H9 (cell line): ENCODE measurements around the gene ERC2. TPM values are rescaled to one million over a fixed set of nuclear protein-coding genes. Genes with fewer than 3 reads are reported as not detected.

ENCODE experiments used
- DNase-seq: peaks from one replicate; pipeline ENCODE4 v3.0.0-alpha.2; 2017
- H2AFZ ChIP-seq: one replicate; pipeline ENCODE4 v1.6.1; 2013; ENCODE audit warnings: mild to moderate bottlenecking, low read length, control low read depth, moderate library complexity
- H2AK5ac ChIP-seq: 2 replicates; pipeline ENCODE4 v1.6.1; 2013; ENCODE audit warnings: low read length, control low read depth, mixed read lengths; ENCODE audit not compliant: insufficient read length
- H2BK120ac ChIP-seq: one replicate; pipeline ENCODE4 v1.6.1; 2013; ENCODE audit warnings: low read depth, mild to moderate bottlenecking, low read length, control low read depth, inconsistent platforms; ENCODE audit not compliant: poor library complexity, severe bottlenecking
- H2BK12ac ChIP-seq: 2 replicates; pipeline ENCODE4 v1.6.1; 2013; ENCODE audit warnings: low read length, control low read depth, mixed read lengths, low read depth; ENCODE audit not compliant: insufficient read length
- H2BK15ac ChIP-seq: 2 replicates; pipeline ENCODE4 v1.6.1; 2013; ENCODE audit warnings: low read depth, low read length, control low read depth
- H2BK20ac ChIP-seq: one replicate; pipeline ENCODE4 v1.6.1; 2013; ENCODE audit warnings: low read depth, mild to moderate bottlenecking, low read length, control low read depth, inconsistent platforms; ENCODE audit not compliant: poor library complexity, severe bottlenecking
- H2BK5ac ChIP-seq: 2 replicates; pipeline ENCODE4 v1.6.1; 2013; ENCODE audit warnings: low read length, control low read depth, mixed read lengths; ENCODE audit not compliant: insufficient read length
- H3K14ac ChIP-seq: 2 replicates; pipeline ENCODE4 v1.6.1; 2013; ENCODE audit warnings: low read length, control low read depth; ENCODE audit not compliant: insufficient read depth
- H3K18ac ChIP-seq: 2 replicates; pipeline ENCODE4 v1.6.1; 2013; ENCODE audit warnings: low read depth, mild to moderate bottlenecking, mixed read lengths, low read length, control low read depth; ENCODE audit not compliant: insufficient read length
- H3K23ac ChIP-seq: 2 replicates; pipeline ENCODE4 v1.6.1; 2013; ENCODE audit warnings: low read length, control low read depth, mixed read lengths, low read depth; ENCODE audit not compliant: insufficient read length
- H3K23me2 ChIP-seq: 2 replicates; pipeline ENCODE4 v1.6.1; 2013; ENCODE audit warnings: low read depth, mild to moderate bottlenecking, mixed read lengths, low read length, control low read depth; ENCODE audit not compliant: insufficient read length, poor library complexity, severe bottlenecking
- H3K27ac ChIP-seq: 2 replicates; pipeline ENCODE4 v1.5.1; 2013; ENCODE audit warnings: low read length, control low read depth, mixed read lengths, low read depth; ENCODE audit not compliant: insufficient read length
- H3K27me3 ChIP-seq: 2 replicates; pipeline ENCODE4 v1.6.1; 2013; ENCODE audit warnings: low read length, control low read depth, inconsistent platforms; ENCODE audit not compliant: insufficient read depth
- H3K4ac ChIP-seq: 2 replicates; pipeline ENCODE4 v1.6.1; 2013; ENCODE audit warnings: low read depth, mild to moderate bottlenecking, control low read depth, inconsistent platforms, low read length, moderate library complexity
- H3K4me1 ChIP-seq: 2 replicates; pipeline ENCODE4 v1.6.1; 2013; ENCODE audit warnings: low read length, control low read depth, inconsistent platforms; ENCODE audit not compliant: insufficient read depth
- H3K4me2 ChIP-seq: 2 replicates; pipeline ENCODE4 v1.6.1; 2013; ENCODE audit warnings: low read length, control low read depth, mixed read lengths; ENCODE audit not compliant: insufficient read length, insufficient read depth
- H3K56ac ChIP-seq: 2 replicates; pipeline ENCODE4 v1.6.1; 2013; ENCODE audit warnings: low read depth, mild to moderate bottlenecking, mixed read lengths, low read length, control low read depth; ENCODE audit not compliant: insufficient read length
- H3K79me1 ChIP-seq: 2 replicates; pipeline ENCODE4 v1.6.1; 2013; ENCODE audit warnings: low read depth, mild to moderate bottlenecking, moderate library complexity, low read length, control low read depth, inconsistent platforms; ENCODE audit not compliant: insufficient read depth, poor library complexity, severe bottlenecking
- H3K79me2 ChIP-seq: 2 replicates; pipeline ENCODE4 v1.6.1; 2013; ENCODE audit warnings: low read length, control low read depth, inconsistent platforms; ENCODE audit not compliant: insufficient read depth
- H3K9ac ChIP-seq: 2 replicates; pipeline ENCODE4 v1.6.1; 2013; ENCODE audit warnings: low read length, control low read depth, mixed read lengths; ENCODE audit not compliant: insufficient read length; ENCODE audit errors: extremely low read depth
- H3K9me3 ChIP-seq: one replicate; pipeline ENCODE4 v1.6.1; 2013; ENCODE audit warnings: low read depth, low read length, inconsistent platforms; ENCODE audit not compliant: control insufficient read depth
- H3T11ph ChIP-seq: one replicate; pipeline ENCODE4 v1.6.1; 2013; ENCODE audit warnings: mild to moderate bottlenecking, low read length, control low read depth, inconsistent platforms
- H4K20me1 ChIP-seq: one replicate; pipeline ENCODE4 v1.6.1; 2013; ENCODE audit not compliant: control insufficient read depth, insufficient read length, insufficient read depth
- H4K5ac ChIP-seq: 2 replicates; pipeline ENCODE4 v1.6.1; 2013; ENCODE audit warnings: low read depth, mild to moderate bottlenecking, mixed read lengths, low read length, control low read depth; ENCODE audit not compliant: insufficient read length
- H4K8ac ChIP-seq: replicated peaks from 2 replicates; pipeline ENCODE4 v1.6.1; 2013; ENCODE audit warnings: low read length, control low read depth, mixed read lengths, low read depth; ENCODE audit not compliant: insufficient read length
- H4K91ac ChIP-seq: 2 replicates; pipeline ENCODE4 v1.6.1; 2013; ENCODE audit warnings: low read depth, mild to moderate bottlenecking, moderate library complexity, mixed read lengths, low read length, control low read depth; ENCODE audit not compliant: insufficient read length
- H3K27ac Mint-ChIP-seq, 3 experiments: 2 replicates in 2 of 3; 3 replicates in 1 of 3; pipeline ENCODE4 v1.8.0; 2020 to 2021; ENCODE audit warnings: mixed read lengths in 3 of 3, mild to moderate bottlenecking in 1 of 3, moderate library complexity in 1 of 3
- H3K27me3 Mint-ChIP-seq: 2 replicates; pipeline ENCODE4 v1.8.0; 2021; ENCODE audit warnings: low read depth, mild to moderate bottlenecking, moderate library complexity, mixed read lengths
- H3K36me3 Mint-ChIP-seq, 3 experiments: 2 replicates in 2 of 3; 3 replicates in 1 of 3; pipeline ENCODE4 v1.8.0; 2020 to 2021; ENCODE audit warnings: low read depth in 3 of 3, mixed read lengths in 3 of 3; ENCODE audit not compliant: insufficient read depth in 1 of 3
- H3K4me1 Mint-ChIP-seq, 2 experiments: 2 replicates each; pipeline ENCODE4 v1.8.0; 2020; ENCODE audit warnings: mixed read lengths in 2 of 2
- H3K4me3 Mint-ChIP-seq, 2 experiments: 2 replicates in 1 of 2; 3 replicates in 1 of 2; pipeline ENCODE4 v1.8.0; 2020 to 2021; ENCODE audit warnings: mild to moderate bottlenecking in 2 of 2, mixed read lengths in 2 of 2, moderate library complexity in 1 of 2
- H3K9me3 Mint-ChIP-seq, 2 experiments: 2 replicates in 1 of 2; 3 replicates in 1 of 2; pipeline ENCODE4 v1.8.0; 2020; ENCODE audit warnings: mild to moderate bottlenecking in 2 of 2, mixed read lengths in 2 of 2, moderate library complexity in 1 of 2
- CTCF ChIP-seq: fragments of 200-600 bp; sonication (generic); conservative IDR thresholded peaks from 3 replicates; pipeline ENCODE4 v1.8.0; 2021; ENCODE audit warnings: antibody characterized with exemption, mild to moderate bottlenecking
- WGBS: extraction: QIAGEN DNeasy Blood & Tissue Kit; methylation state at CpG from one replicate; pipeline ENCODE4 v1.1.7; 2013; ENCODE audit warnings: missing lambda C conversion rate, low lambda C conversion rate, mixed read lengths; ENCODE audit not compliant: insufficient read length; ENCODE audit errors: extremely low coverage; 5-methylcytosine and 5-hydroxymethylcytosine counted together
- total RNA-seq: library from RNA; stranded (reverse); gene quantifications from 2 replicates; pipeline ENCODE4 v1.2.1, GENCODE V29; 2021

Gene ERC2
- total RNA-seq, 1 experiment from 2014 or later: 15.4 TPM

- H3K27me3 Mint-ChIP-seq: no peaks in the 10 kb centered on the region
These were observed 605.2 kb downstream of the ERC2 start for GRCh38 chr3:55863028-55863427.

More at GRCh38 chr3:55863028-55863427, 605.2 kb downstream of the ERC2 start:
- Histone ChIP-seq H3K18ac (no peak overlapping the region), H3K9me3 (no peaks in the 10 kb centered on the region), H3K4me2 (no peak overlapping the region), H3K4ac (no peak overlapping the region), H3K56ac (no peak overlapping the region), H2BK12ac (no peak overlapping the region), H2BK120ac (no peak overlapping the region), H3K9ac (no peak overlapping the region), H2BK5ac (no peak overlapping the region), H4K5ac (no peak overlapping the region), H3K79me1 (no peaks in the 10 kb centered on the region), H4K91ac (no peak overlapping the region), H3T11ph (no peak overlapping the region), H3K79me2 (no peaks in the 10 kb centered on the region), H2BK20ac (no peak overlapping the region), H3K27me3 (no peaks in the 10 kb centered on the region), H3K23ac (no peak overlapping the region), H2AFZ (no peak overlapping the region), H4K8ac (no peak overlapping the region), H3K23me2 (no peaks in the 10 kb centered on the region), H2AK5ac (no peak overlapping the region), H3K14ac (no peak overlapping the region), H3K27ac (no peak overlapping the region), H4K20me1 (no peaks in the 10 kb centered on the region), H3K4me1 (0 out of 2 replicates have a peak, but pooled peaks cover 3% of the 10 kb centered on the region), H2BK15ac (no peak overlapping the region)
- Mint-ChIP-seq H3K4me1 (peaks cover 24% of the 10 kb centered on the region in 2 experiments), H3K9me3 (no peaks in the 10 kb centered on the region), H3K36me3 (no peaks in the 10 kb centered on the region), H3K27ac (no peak overlapping the region), H3K4me3 (no peak overlapping the region)
- TF ChIP-seq CTCF: no peak
- no CpG with 5 or more reads among the region's 4 CpGs for WGBS
- no peak for DNase-seq
